C4-2B (cell line): ENCODE results near the gene CFAP74.

Experiments used
- H3K27ac ChIP-seq: fragments of 450-650 bp; 2 replicates; pipeline ENCODE4 v1.5.1; 2017
- CTCF ChIP-seq: fragments of 450-650 bp; conservative IDR thresholded peaks from 2 replicates; pipeline ENCODE4 v1.5.1; 2017; ENCODE audit warnings: mild to moderate bottlenecking
- ZFX ChIP-seq: fragments of 450-650 bp; IDR thresholded peaks from 2 replicates; pipeline ENCODE4 v1.6.1; 2017

The CFAP74 gene

GRCh38 chr1:2029561-2029960 is 26.0 kb upstream of the CFAP74 start:
- TF ChIP-seq CTCF (no peak), ZFX (no peak)
- no peak overlapping the region for H3K27ac ChIP-seq

- TF ChIP-seq CTCF (no peak), ZFX (no peak)
- no peak overlapping the region for H3K27ac ChIP-seq
These were observed 25.4 kb upstream of the CFAP74 start for GRCh38 chr1:2028870-2029560.

- TF ChIP-seq ZFX (no peak), CTCF (no peak)
- H3K27ac ChIP-seq: no peak overlapping the region
These were observed 24.5 kb upstream of the CFAP74 start for GRCh38 chr1:2027961-2028583.

- no peak overlapping the region for H3K27ac ChIP-seq
- TF ChIP-seq ZFX: no peak
- no peak for TF ChIP-seq CTCF
These were observed 21.9 kb upstream of the CFAP74 start for GRCh38 chr1:2025491-2025981.

- TF ChIP-seq ZFX (no peak), CTCF (no peak)
- H3K27ac ChIP-seq: no peak overlapping the region
These were observed 21.3 kb upstream of the CFAP74 start for GRCh38 chr1:2024887-2025286.

- TF ChIP-seq ZFX (no peak), CTCF (no peak)
These were observed 20.9 kb upstream of the CFAP74 start for GRCh38 chr1:2024451-2024850.

GRCh38 chr1:2023187-2023586 is 19.6 kb upstream of the CFAP74 start:
- no peak overlapping the region for H3K27ac ChIP-seq

More at GRCh38 chr1:2024451-2024850, 20.9 kb upstream of the CFAP74 start:
- no peak overlapping the region for H3K27ac ChIP-seq

More at GRCh38 chr1:2023187-2023586, 19.6 kb upstream of the CFAP74 start:
- no peak for TF ChIP-seq ZFX
- TF ChIP-seq CTCF: no peak
